WTC11 (cell line): ENCODE results near the gene VAC14. TPM values are rescaled to one million over a fixed set of nuclear protein-coding genes. Genes with fewer than 3 reads are reported as not detected.

Source experiments
- ATAC-seq: fragments of 200-7000 bp; cut with Tn5 transposase; 2 replicates; pipeline ENCODE4 v1.10.0; 2021; ENCODE audit warnings: mild to moderate bottlenecking, moderate library complexity
- CTCF ChIA-PET: fragments of 300-600 bp; sonication (Branson Sonifier 250); formaldehyde crosslinking; loops from one replicate; lab custom pipeline; 2021; ENCODE audit warnings: antibody characterized with exemption; lab: Charles Lee
- POLR2A ChIA-PET: fragments of 350-600 bp; sonication (Branson Sonifier 250); formaldehyde crosslinking; loops from one replicate; lab custom pipeline; 2021; ENCODE audit warnings: antibody characterized with exemption; lab: Charles Lee
- DNase-seq: peaks from one replicate; pipeline ENCODE4 v3.0.0; 2021; ENCODE audit warnings: low spot score
- H3K27ac Mint-ChIP-seq: 2 replicates; pipeline ENCODE4 v1.8.0; 2021; ENCODE audit warnings: mixed read lengths
- H3K27me3 Mint-ChIP-seq: 2 replicates; pipeline ENCODE4 v1.8.0; 2021; ENCODE audit warnings: low read depth, mild to moderate bottlenecking, moderate library complexity, mixed read lengths
- H3K36me3 Mint-ChIP-seq: 2 replicates; pipeline ENCODE4 v1.8.0; 2021; ENCODE audit warnings: mixed read lengths
- H3K4me1 Mint-ChIP-seq: 2 replicates; pipeline ENCODE4 v1.8.0; 2022; ENCODE audit warnings: mixed read lengths
- H3K4me3 Mint-ChIP-seq: 2 replicates; pipeline ENCODE4 v1.8.0; 2021; ENCODE audit warnings: mild to moderate bottlenecking, moderate library complexity, mixed read lengths
- H3K9me3 Mint-ChIP-seq: 2 replicates; pipeline ENCODE4 v1.8.0; 2021; ENCODE audit warnings: mixed read lengths
- AFF4 ChIP-seq: sonication (generic); formaldehyde crosslinking; IDR thresholded peaks from 2 replicates; pipeline ENCODE4 v1.8.1; 2023; ENCODE audit warnings: mild to moderate bottlenecking, missing genetic modification reagents, borderline replicate concordance
- CDX4 ChIP-seq: fragments of 250-450 bp; sonication (Bioruptor Pico); IDR thresholded peaks from 2 replicates; pipeline ENCODE4 v1.9.0; 2021; ENCODE audit warnings: moderate library complexity, mild to moderate bottlenecking, inconsistent platforms, borderline replicate concordance
- IRF1 ChIP-seq: sonication (generic); formaldehyde crosslinking; IDR thresholded peaks from 2 replicates; pipeline ENCODE4 v1.8.0; 2023; ENCODE audit warnings: missing genetic modification reagents
- JAZF1 ChIP-seq: fragments of 250-450 bp; sonication (Bioruptor Pico); IDR thresholded peaks from 2 replicates; pipeline ENCODE4 v1.9.0; 2021; ENCODE audit warnings: moderate library complexity, mild to moderate bottlenecking, inconsistent platforms
- MLX ChIP-seq: sonication (generic); formaldehyde crosslinking; IDR thresholded peaks from 2 replicates; pipeline ENCODE4 v1.8.1; 2023; ENCODE audit warnings: mild to moderate bottlenecking, missing genetic modification reagents, moderate library complexity
- MXD4 ChIP-seq: fragments of 250-450 bp; sonication (Bioruptor Pico); IDR thresholded peaks from 2 replicates; pipeline ENCODE4 v1.8.0; 2021; ENCODE audit warnings: mild to moderate bottlenecking, moderate library complexity, borderline replicate concordance
- RORB ChIP-seq: fragments of 250-450 bp; sonication (Bioruptor Pico); IDR thresholded peaks from 2 replicates; pipeline ENCODE4 v1.9.0; 2021; ENCODE audit warnings: mild to moderate bottlenecking
- SMAD3 ChIP-seq: sonication (generic); formaldehyde crosslinking; IDR thresholded peaks from 2 replicates; pipeline ENCODE4 v1.8.0; 2022; ENCODE audit warnings: missing genetic modification reagents, mild to moderate bottlenecking, borderline replicate concordance
- ZNF281 ChIP-seq: sonication (generic); formaldehyde crosslinking; IDR thresholded peaks from 2 replicates; pipeline ENCODE4 v1.8.0; 2023; ENCODE audit warnings: mild to moderate bottlenecking, missing genetic modification reagents
- total RNA-seq: library from RNA; stranded (reverse); gene quantifications from 3 replicates; pipeline ENCODE4 v1.2.3, GENCODE V29; 2021
- TF ChIP-seq, protein P1 (sequence below): sonication (generic); formaldehyde crosslinking; IDR thresholded peaks from 2 replicates; pipeline ENCODE4 v1.8.1; 2023; ENCODE audit warnings: mild to moderate bottlenecking, missing genetic modification reagents

Gene VAC14
- total RNA-seq, 1 experiment from 2014 or later = 60.1 TPM

DNA sequence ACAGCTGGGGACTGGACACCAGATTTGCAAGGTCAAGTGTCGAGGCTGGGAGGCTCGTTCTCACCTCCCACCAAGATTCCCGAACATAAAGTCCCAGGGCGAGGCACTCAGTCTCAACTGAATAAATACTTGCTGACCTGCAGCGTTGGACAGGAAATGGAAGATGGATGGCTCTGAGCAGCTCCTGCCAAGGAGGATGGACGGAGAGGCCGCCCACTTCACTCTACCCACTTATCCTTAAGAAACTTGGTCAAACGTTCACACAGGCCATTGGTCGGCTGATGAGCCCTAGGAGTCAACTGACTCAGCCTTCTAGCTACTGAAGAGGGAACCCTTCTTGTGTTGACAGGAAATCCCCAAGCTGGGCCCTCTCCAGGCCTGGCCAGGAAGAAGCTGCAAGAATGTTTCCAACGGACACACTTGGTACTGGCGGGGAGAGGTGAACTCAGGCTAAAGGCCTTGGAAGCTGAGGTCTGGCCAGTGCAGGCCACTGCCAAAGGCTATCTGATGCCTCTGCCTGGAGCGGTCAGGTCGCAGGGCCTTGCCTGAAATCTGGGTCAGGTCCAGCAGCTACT, 50.0 kb downstream of the VAC14 start (continued):
- no peak for TF ChIP-seq ZNF281 (CRISPR knock-in tag)

- Mint-ChIP-seq H3K4me3 (no peak overlapping the region), H3K27me3 (no peaks in the 10 kb centered on the region), H3K27ac (no peak overlapping the region; the same call in 1 of the 2 replicates), H3K36me3 (no peaks in the 10 kb centered on the region), H3K4me1 (peaks cover 13% of the 10 kb centered on the region), H3K9me3 (no peaks in the 10 kb centered on the region)
- TF ChIP-seq AFF4 (CRISPR knock-in tag) (no peak), RORB (no peak), JAZF1 (CRISPR knock-in tag) (no peak), SMAD3 (no peak), MLX (no peak), CDX4 (CRISPR knock-in tag) (no peak), MXD4 (CRISPR knock-in tag) (no peak), IRF1 (CRISPR knock-in tag) (no peak)
- TF ChIP-seq, protein P1, sequence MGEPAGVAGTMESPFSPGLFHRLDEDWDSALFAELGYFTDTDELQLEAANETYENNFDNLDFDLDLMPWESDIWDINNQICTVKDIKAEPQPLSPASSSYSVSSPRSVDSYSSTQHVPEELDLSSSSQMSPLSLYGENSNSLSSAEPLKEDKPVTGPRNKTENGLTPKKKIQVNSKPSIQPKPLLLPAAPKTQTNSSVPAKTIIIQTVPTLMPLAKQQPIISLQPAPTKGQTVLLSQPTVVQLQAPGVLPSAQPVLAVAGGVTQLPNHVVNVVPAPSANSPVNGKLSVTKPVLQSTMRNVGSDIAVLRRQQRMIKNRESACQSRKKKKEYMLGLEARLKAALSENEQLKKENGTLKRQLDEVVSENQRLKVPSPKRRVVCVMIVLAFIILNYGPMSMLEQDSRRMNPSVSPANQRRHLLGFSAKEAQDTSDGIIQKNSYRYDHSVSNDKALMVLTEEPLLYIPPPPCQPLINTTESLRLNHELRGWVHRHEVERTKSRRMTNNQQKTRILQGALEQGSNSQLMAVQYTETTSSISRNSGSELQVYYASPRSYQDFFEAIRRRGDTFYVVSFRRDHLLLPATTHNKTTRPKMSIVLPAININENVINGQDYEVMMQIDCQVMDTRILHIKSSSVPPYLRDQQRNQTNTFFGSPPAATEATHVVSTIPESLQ = no peak
- CTCF ChIA-PET = interaction anchor here (0.7 to 4.9 kb wide), 9 partner anchors 10 to 662 kb away, joined by 3 to 32 read pairs (median 5); no protein-coding TSS in a partner anchor
- DNase-seq = peak; percentile 46
- peak; percentile 22 for ATAC-seq
- POLR2A ChIA-PET = interaction anchor here (1.1 kb wide), 1 partner anchor 12 kb away, joined by 3 read pairs; no protein-coding TSS in a partner anchor
Observed at GRCh38 chr16:70749681-70750601, 51.0 kb downstream of the VAC14 start.
